ENCODE data around the gene CPA3. TPM values are rescaled to one million over a fixed set of nuclear protein-coding genes. Genes with fewer than 3 reads are reported as not detected.

CPA3 gene, protein sequence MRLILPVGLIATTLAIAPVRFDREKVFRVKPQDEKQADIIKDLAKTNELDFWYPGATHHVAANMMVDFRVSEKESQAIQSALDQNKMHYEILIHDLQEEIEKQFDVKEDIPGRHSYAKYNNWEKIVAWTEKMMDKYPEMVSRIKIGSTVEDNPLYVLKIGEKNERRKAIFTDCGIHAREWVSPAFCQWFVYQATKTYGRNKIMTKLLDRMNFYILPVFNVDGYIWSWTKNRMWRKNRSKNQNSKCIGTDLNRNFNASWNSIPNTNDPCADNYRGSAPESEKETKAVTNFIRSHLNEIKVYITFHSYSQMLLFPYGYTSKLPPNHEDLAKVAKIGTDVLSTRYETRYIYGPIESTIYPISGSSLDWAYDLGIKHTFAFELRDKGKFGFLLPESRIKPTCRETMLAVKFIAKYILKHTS
- total RNA-seq (2021) (not detected in 2 replicates), Bru-seq, nascent RNA (not detected), BruChase-seq, experiment 1, labeled RNA remaining after a 2-hour chase (not detected), BruChase-seq, experiment 2, labeled RNA remaining after a 6-hour chase (not detected)
- long read RNA-seq: 0 reads

DNA sequence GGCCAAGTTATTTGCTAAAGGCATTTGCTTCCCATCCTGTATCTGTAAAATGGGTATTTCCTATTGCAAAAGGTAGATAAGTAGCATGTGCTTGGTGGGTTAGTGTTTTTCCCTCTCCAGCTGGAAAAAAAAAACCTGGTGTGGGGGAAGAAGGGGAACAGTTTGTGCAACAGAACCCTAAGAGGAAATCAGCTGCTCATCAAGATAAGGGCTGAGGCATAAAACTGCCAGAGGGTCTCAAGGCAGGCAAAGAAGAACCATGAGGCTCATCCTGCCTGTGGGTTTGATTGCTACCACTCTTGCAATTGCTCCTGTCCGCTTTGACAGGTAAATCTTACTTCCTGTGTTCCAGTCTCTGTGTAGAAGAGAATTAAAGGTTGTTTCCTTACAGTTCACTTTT, at the start of gene CPA3:
TSS of gene CPA3 (plus strand) at position 248 of the 400 bp plus-strand sequence. CDS start at position 260, 12 bp downstream.
- Histone ChIP-seq H3K4me3 (ENCODE audit: low read depth, low read length, poor library complexity, severe bottlenecking) (no peak within 1 kb of the TSS), H3K27ac (ENCODE audit: low read depth, low read length, poor library complexity, severe bottlenecking) (no peak within 1 kb of the TSS), H3K27me3 (replicated peaks; ENCODE audit: insufficient read depth, low read depth, low read length, poor library complexity) (no peaks in the 10 kb centered on the region), H3K36me3 (ENCODE audit: insufficient read depth, low read length, poor library complexity, severe bottlenecking) (no peaks in the 10 kb centered on the region), H3K4me1 (ENCODE audit: insufficient read depth, low read length, poor library complexity, severe bottlenecking) (no peaks in the 10 kb centered on the region), H3K9me3 (ENCODE audit: low read depth, low read length, poor library complexity, severe bottlenecking) (no peaks in the 10 kb centered on the region)
- ChIA-PET CTCF (no interaction called here), POLR2A (ENCODE audit: low non-redundant PET) (no interaction called here)
- BruUV-seq (replicated peaks): no TSS peak
- intact Hi-C loops (cut with micrococcal nuclease; ENCODE audit: unreplicated experiment): loop anchor here (10.0 kb wide), 1 partner anchor 480 kb away; no protein-coding TSS in a partner anchor
- TF ChIP-seq, protein P1, sequence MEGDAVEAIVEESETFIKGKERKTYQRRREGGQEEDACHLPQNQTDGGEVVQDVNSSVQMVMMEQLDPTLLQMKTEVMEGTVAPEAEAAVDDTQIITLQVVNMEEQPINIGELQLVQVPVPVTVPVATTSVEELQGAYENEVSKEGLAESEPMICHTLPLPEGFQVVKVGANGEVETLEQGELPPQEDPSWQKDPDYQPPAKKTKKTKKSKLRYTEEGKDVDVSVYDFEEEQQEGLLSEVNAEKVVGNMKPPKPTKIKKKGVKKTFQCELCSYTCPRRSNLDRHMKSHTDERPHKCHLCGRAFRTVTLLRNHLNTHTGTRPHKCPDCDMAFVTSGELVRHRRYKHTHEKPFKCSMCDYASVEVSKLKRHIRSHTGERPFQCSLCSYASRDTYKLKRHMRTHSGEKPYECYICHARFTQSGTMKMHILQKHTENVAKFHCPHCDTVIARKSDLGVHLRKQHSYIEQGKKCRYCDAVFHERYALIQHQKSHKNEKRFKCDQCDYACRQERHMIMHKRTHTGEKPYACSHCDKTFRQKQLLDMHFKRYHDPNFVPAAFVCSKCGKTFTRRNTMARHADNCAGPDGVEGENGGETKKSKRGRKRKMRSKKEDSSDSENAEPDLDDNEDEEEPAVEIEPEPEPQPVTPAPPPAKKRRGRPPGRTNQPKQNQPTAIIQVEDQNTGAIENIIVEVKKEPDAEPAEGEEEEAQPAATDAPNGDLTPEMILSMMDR (conservative IDR thresholded peaks at IDR 0.05; ENCODE audit: low read depth, low read length): no peak
- TF ChIP-seq EZH2 (IDR thresholded peaks at IDR 0.05; ENCODE audit: borderline replicate concordance, low read depth, low read length, poor library complexity, severe bottlenecking): no peak
- DNase-seq (ENCODE audit: low spot score): no peak

DNA sequence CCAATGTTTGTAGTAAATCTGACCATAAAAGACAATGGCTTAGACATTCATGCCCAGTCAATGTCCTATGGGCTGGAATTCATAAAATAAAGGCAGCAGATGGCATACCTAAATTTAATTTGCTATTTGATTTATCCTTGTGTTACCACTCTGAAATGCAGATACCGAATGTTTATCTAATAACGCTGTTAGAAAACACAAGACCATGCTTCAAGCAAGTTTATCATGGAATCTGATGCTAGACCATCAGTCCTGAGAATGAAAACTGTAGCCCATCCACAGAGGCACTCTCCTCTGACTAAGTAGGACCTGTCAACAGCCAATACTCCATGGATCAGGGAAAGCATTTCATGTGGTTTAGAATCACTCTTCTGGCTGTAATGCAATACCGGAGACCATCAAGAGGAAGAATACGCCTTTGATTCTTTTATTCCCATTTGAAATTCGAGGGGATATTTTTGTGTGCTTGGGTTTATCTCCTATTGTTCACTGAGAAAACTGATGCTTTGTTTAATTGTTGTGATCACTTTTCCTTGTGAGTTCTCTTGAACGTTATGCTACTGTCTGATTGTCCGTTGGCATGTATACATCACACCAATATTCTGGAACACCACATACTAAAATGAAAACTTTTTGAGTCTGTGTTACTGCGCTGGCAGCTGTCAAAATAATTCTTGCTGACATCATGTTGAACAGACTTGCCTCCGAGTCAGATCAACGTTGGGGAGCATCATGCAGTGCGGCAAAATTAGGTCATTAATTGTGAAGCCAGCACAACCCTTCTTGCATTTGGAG, 49.6 kb upstream of the CPA3 start:
- POLR2A ChIA-PET (ENCODE audit: low non-redundant PET): no interaction called here
- intact Hi-C loops (cut with micrococcal nuclease; ENCODE audit: unreplicated experiment): no loop called here
- CTCF ChIA-PET: no interaction called here
- H3K4me1 ChIP-seq (ENCODE audit: insufficient read depth, low read length, poor library complexity, severe bottlenecking): no peaks in the 10 kb centered on the region
- H3K4me3 ChIP-seq (ENCODE audit: low read depth, low read length, poor library complexity, severe bottlenecking): no peak overlapping the region
- no peaks in the 10 kb centered on the region for H3K27me3 ChIP-seq (replicated peaks; ENCODE audit: insufficient read depth, low read depth, low read length, poor library complexity)
- no TSS peak for BruUV-seq (replicated peaks)
- no peaks in the 10 kb centered on the region for H3K36me3 ChIP-seq (ENCODE audit: insufficient read depth, low read length, poor library complexity, severe bottlenecking)
- TF ChIP-seq EZH2 (IDR thresholded peaks at IDR 0.05; ENCODE audit: borderline replicate concordance, low read depth, low read length, poor library complexity, severe bottlenecking): no peak
- TF ChIP-seq, protein P1 (conservative IDR thresholded peaks at IDR 0.05; ENCODE audit: low read depth, low read length): no peak
- no peaks in the 10 kb centered on the region for H3K9me3 ChIP-seq (ENCODE audit: low read depth, low read length, poor library complexity, severe bottlenecking)
- no peak for DNase-seq (ENCODE audit: low spot score)
- H3K27ac ChIP-seq (ENCODE audit: low read depth, low read length, poor library complexity, severe bottlenecking): no peak overlapping the region

DNA sequence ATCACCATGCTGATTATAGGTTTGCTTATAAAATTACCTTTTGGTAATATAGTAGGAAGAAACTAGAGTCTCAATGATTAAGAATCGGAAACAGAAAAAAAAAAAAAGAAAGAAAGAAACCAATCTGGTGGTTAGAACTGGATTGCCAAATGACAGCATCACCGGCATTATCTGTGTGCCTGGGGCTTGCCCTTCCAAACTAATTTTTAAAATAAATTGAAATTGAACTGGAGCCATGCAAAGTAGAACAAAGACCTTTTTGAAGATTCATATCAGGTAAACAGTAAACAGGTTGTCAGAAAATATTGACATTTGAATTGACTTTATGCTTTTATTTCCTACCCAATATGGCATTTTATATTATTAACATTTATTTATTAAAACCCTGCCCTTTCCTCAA, 48.7 kb upstream of the CPA3 start:
- intact Hi-C loops (cut with micrococcal nuclease; ENCODE audit: unreplicated experiment): no loop called here
- Histone ChIP-seq H3K27me3 (replicated peaks; ENCODE audit: insufficient read depth, low read depth, low read length, poor library complexity) (no peaks in the 10 kb centered on the region), H3K27ac (ENCODE audit: low read depth, low read length, poor library complexity, severe bottlenecking) (no peak overlapping the region), H3K36me3 (ENCODE audit: insufficient read depth, low read length, poor library complexity, severe bottlenecking) (no peaks in the 10 kb centered on the region), H3K4me1 (ENCODE audit: insufficient read depth, low read length, poor library complexity, severe bottlenecking) (no peaks in the 10 kb centered on the region), H3K4me3 (ENCODE audit: low read depth, low read length, poor library complexity, severe bottlenecking) (no peak overlapping the region), H3K9me3 (ENCODE audit: low read depth, low read length, poor library complexity, severe bottlenecking) (no peaks in the 10 kb centered on the region)
- no peak for DNase-seq (ENCODE audit: low spot score)
- ChIA-PET CTCF (no interaction called here), POLR2A (ENCODE audit: low non-redundant PET) (no interaction called here)
- no TSS peak for BruUV-seq (replicated peaks)
- TF ChIP-seq EZH2 (IDR thresholded peaks at IDR 0.05; ENCODE audit: borderline replicate concordance, low read depth, low read length, poor library complexity, severe bottlenecking): no peak
- TF ChIP-seq, protein P1 (conservative IDR thresholded peaks at IDR 0.05; ENCODE audit: low read depth, low read length): no peak
